Spleen (tissue), 11 donors: ENCODE results near the gene FBXO38. TPM values are rescaled to one million over a fixed set of nuclear protein-coding genes. Genes with fewer than 3 reads are reported as not detected.

Experiments used
- DNase-seq: peaks from one replicate; pipeline ENCODE4 v3.0.0-alpha.2; 2020
- H3K27ac ChIP-seq, 8 donors: fragments of 200-600 bp; sonication (generic) in 7 of 8; 1 replicate in 4 of 8; 2 replicates in 4 of 8; pipeline versions ENCODE4 v1.5.0 to v1.8.0; 2016 to 2021; ENCODE audit warnings: inconsistent platforms in 4 of 8, mild to moderate bottlenecking in 4 of 8, moderate library complexity in 1 of 8
- H3K27me3 ChIP-seq, 7 donors: fragments of 200-600 bp; sonication (generic) in 6 of 7; replicated peaks in 1 of 7; 1 replicate in 4 of 7; 2 replicates in 3 of 7; pipeline versions ENCODE4 v1.5.0 to v1.8.0; 2016 to 2021; ENCODE audit warnings: inconsistent platforms in 3 of 7, mild to moderate bottlenecking in 1 of 7
- H3K36me3 ChIP-seq, 6 donors: fragments of 200-600 bp; sonication (generic) in 5 of 6; 1 replicate in 4 of 6; 2 replicates in 2 of 6; pipeline versions ENCODE4 v1.5.0 to v1.8.0; 2016 to 2021; ENCODE audit warnings: inconsistent platforms in 2 of 6
- H3K4me1 ChIP-seq, 6 donors: fragments of 200-600 bp; sonication (generic) in 5 of 6; 1 replicate in 3 of 6; 2 replicates in 3 of 6; pipeline versions ENCODE4 v1.5.0 to v1.8.0; 2016 to 2021; ENCODE audit warnings: inconsistent platforms in 3 of 6
- H3K4me3 ChIP-seq, 8 donors: fragments of 200-600 bp; sonication (generic) in 7 of 8; 1 replicate in 4 of 8; 2 replicates in 4 of 8; pipeline versions ENCODE4 v1.5.0 to v1.8.0; 2016 to 2021; ENCODE audit warnings: inconsistent platforms in 4 of 8, mild to moderate bottlenecking in 4 of 8, moderate library complexity in 2 of 8
- H3K9me3 ChIP-seq, 8 donors: fragments of 200-600 bp; sonication (generic) in 7 of 8; 1 replicate in 4 of 8; 2 replicates in 4 of 8; pipeline versions ENCODE4 v1.5.0 to v1.8.0; 2016 to 2021; ENCODE audit warnings: inconsistent platforms in 4 of 8
- CTCF ChIP-seq, 11 experiments: fragments of 200-600 bp in 7 of 11; fragments of 450-650 bp in 4 of 11; sonication (generic) in 4 of 11; IDR thresholded peaks in 8 of 11; conservative IDR thresholded peaks in 3 of 11; 1 replicate in 7 of 11; 2 replicates in 4 of 11; pipeline versions ENCODE4 v1.4.0 to v1.8.0; 2016 to 2021; ENCODE audit warnings: antibody characterized with exemption in 11 of 11, inconsistent platforms in 4 of 11, mild to moderate bottlenecking in 1 of 11
- POLR2A ChIP-seq, 3 donors: fragments of 450-650 bp; IDR thresholded peaks; one replicate each; pipeline ENCODE4 v1.5.1; 2017; ENCODE audit warnings: antibody characterized with exemption in 3 of 3, mild to moderate bottlenecking in 1 of 3
- POLR2AphosphoS5 ChIP-seq, 3 donors: sonication (generic); formaldehyde crosslinking; IDR thresholded peaks; one replicate each; pipeline ENCODE4 v1.5.1; 2017; ENCODE audit warnings: antibody characterized with exemption in 3 of 3
- WGBS, 5 donors: extraction: QIAGEN DNeasy Blood & Tissue Kit in 3 of 5; methylation state at CpG; one replicate each; pipeline versions ENCODE4 v1.1.5 to v1.1.7; 2013 to 2018; 5-methylcytosine and 5-hydroxymethylcytosine counted together
- intact Hi-C: fragments of 100-400 bp; cut with DNase I; formaldehyde crosslinking; loops from one replicate; pipeline ENCODE4 v1.15.0; 2023; ENCODE audit warnings: low total_unique reads
- polyA plus RNA-seq, 3 donors: library from polyadenylated mRNA; stranded (reverse); fragments of 200-250 nt; gene quantifications; one replicate each; pipeline ENCODE4 v1.2.1, GENCODE V29; 2013
- total RNA-seq, 7 donors: library from RNA; depleted of rRNA in 3 of 7; stranded (reverse); fragments of >200 nt in 3 of 7; fragmentation: NEBNext Ultra II Directional in 4 of 7; extraction: Animal tissue kit (Norgen Biotek cat#: 25700) in 4 of 7; gene quantifications; one replicate each; pipeline versions ENCODE4 v1.1.0 to v1.2.1, GENCODE V29; 2016 to 2021
- donor health status: healthy with polysubstance abuse.
- donor health status: DM: no; HTN: no; CAD: no; lungs with moderate emphysema.
- donor health status: DM: no; HTN: no; CAD: no.
- donor health status: Bipolar disorder and iron deficiency.
- donor health status: healthy.
- donor health status: DM: no; HTN: no; CAD: no.
- donor health status: DM: yes; HTN: yes; CAD: no.

The FBXO38 gene
- total and polyA plus RNA-seq, 10 donors, result 14.3 to 119 (median 66.3) TPM

GRCh38 chr5:148446611-148447010, 62.9 kb downstream of the FBXO38 start:
- Histone ChIP-seq H3K27ac (no peak overlapping the region), H3K9me3 (no peaks in the 10 kb centered on the region), H3K4me1 (no peaks in the 10 kb centered on the region), H3K27me3 (no peaks in the 10 kb centered on the region), H3K4me3 (no peak overlapping the region), H3K36me3 (peaks cover 0 to 37% (median 19%) of the 10 kb centered on the region in 6 donors)
- no peak for TF ChIP-seq POLR2AphosphoS5 (IDR thresholded peaks at IDR 0.05)
- TF ChIP-seq POLR2A (IDR thresholded peaks at IDR 0.05), result no peak
- TF ChIP-seq CTCF (IDR thresholded peaks at IDR 0.05 in 8 of 11, conservative IDR thresholded peaks at IDR 0.05 in 3 of 11), result no peak
- intact Hi-C loops, result no loop called here
- 85 to 95% (median 88%) methylated on average over 2 of the region's 2 CpGs for WGBS, 5 donors
- DNase-seq, result no peak

GRCh38 chr5:148452499-148453193, 68.9 kb downstream of the FBXO38 start:
- Histone ChIP-seq H3K27ac (no peak overlapping the region), H3K9me3 (no peaks in the 10 kb centered on the region), H3K4me1 (no peaks in the 10 kb centered on the region), H3K36me3 (no peaks in the 10 kb centered on the region), H3K27me3 (no peaks in the 10 kb centered on the region), H3K4me3 (no peak overlapping the region)
- no peak for DNase-seq
- TF ChIP-seq POLR2A (IDR thresholded peaks at IDR 0.05), result no peak
- intact Hi-C loops, result no loop called here
- 87 to 98% (median 90%) methylated on average over 10 of the region's 10 CpGs for WGBS, 5 donors

GRCh38 chr5:148454576-148454975, 70.8 kb downstream of the FBXO38 start:
- DNase-seq, result no peak
- no peaks in the 10 kb centered on the region for H3K9me3 ChIP-seq
- intact Hi-C loops, result no loop called here
- no peaks in the 10 kb centered on the region for H3K4me1 ChIP-seq
- no peak overlapping the region for H3K27ac ChIP-seq
- H3K36me3 ChIP-seq, result no peaks in the 10 kb centered on the region
- H3K27me3 ChIP-seq, result peaks cover 0 to 8% (median 0%) of the 10 kb centered on the region in 7 donors
- H3K4me3 ChIP-seq, result no peak overlapping the region
- no peak for TF ChIP-seq CTCF (IDR thresholded peaks at IDR 0.05 in 8 of 11, conservative IDR thresholded peaks at IDR 0.05 in 3 of 11)
- no peak for TF ChIP-seq POLR2A (IDR thresholded peaks at IDR 0.05)
- 79 to 96% (median 89%) methylated on average over 5 of the region's 5 CpGs for WGBS, 5 donors

GRCh38 chr5:148455185-148455584, 71.4 kb downstream of the FBXO38 start:
- Histone ChIP-seq H3K4me1 (no peaks in the 10 kb centered on the region), H3K36me3 (no peaks in the 10 kb centered on the region), H3K27me3 (peaks cover 0 to 8% (median 0%) of the 10 kb centered on the region in 7 donors), H3K4me3 (no peak overlapping the region), H3K9me3 (no peaks in the 10 kb centered on the region), H3K27ac (no peak overlapping the region)
- intact Hi-C loops, result no loop called here
- TF ChIP-seq CTCF (IDR thresholded peaks at IDR 0.05 in 8 of 11, conservative IDR thresholded peaks at IDR 0.05 in 3 of 11), result no peak
- TF ChIP-seq POLR2A (IDR thresholded peaks at IDR 0.05), result no peak
- no peak for TF ChIP-seq POLR2AphosphoS5 (IDR thresholded peaks at IDR 0.05)
- 81 to 88% (median 83%) methylated on average over 6 of the region's 6 CpGs for WGBS, 5 donors
- no peak for DNase-seq
